ENCODE results near the gene TTLL5. TPM values are rescaled to one million over a fixed set of nuclear protein-coding genes. Genes with fewer than 3 reads are reported as not detected.

Gene TTLL5
- total RNA-seq, 1 donor from 2014 or later = 39.6 TPM

GRCh38 chr14:76002383-76002782, 341.3 kb downstream of the TTLL5 start:
- TF ChIP-seq, protein P1, sequence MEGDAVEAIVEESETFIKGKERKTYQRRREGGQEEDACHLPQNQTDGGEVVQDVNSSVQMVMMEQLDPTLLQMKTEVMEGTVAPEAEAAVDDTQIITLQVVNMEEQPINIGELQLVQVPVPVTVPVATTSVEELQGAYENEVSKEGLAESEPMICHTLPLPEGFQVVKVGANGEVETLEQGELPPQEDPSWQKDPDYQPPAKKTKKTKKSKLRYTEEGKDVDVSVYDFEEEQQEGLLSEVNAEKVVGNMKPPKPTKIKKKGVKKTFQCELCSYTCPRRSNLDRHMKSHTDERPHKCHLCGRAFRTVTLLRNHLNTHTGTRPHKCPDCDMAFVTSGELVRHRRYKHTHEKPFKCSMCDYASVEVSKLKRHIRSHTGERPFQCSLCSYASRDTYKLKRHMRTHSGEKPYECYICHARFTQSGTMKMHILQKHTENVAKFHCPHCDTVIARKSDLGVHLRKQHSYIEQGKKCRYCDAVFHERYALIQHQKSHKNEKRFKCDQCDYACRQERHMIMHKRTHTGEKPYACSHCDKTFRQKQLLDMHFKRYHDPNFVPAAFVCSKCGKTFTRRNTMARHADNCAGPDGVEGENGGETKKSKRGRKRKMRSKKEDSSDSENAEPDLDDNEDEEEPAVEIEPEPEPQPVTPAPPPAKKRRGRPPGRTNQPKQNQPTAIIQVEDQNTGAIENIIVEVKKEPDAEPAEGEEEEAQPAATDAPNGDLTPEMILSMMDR (conservative IDR thresholded peaks at IDR 0.05; ENCODE audit: low read depth, low read length) = no peak
- DNase-seq (ENCODE audit: low read depth) = no peak
- H3K4me3 ChIP-seq (ENCODE audit: low read depth, low read length) = no peak overlapping the region

Other genes starting within 250 kb of the TTLL5 start
- gene JDP2, start 233.2 kb upstream of the TTLL5 start, total RNA-seq = 16.6 and 33.4 TPM in 2 replicates
- gene BATF, start 138.8 kb upstream of the TTLL5 start, total RNA-seq = 0.94 TPM in 1 of 2 replicates, not detected in the other
- gene FLVCR2, start 82.6 kb upstream of the TTLL5 start, total RNA-seq = 0.07 and 0.75 TPM in 2 replicates
- 14.6 and 18.2 TPM in 2 replicates for gene ERG28, start 370 bp upstream of the TTLL5 start, total RNA-seq

Data from epithelial cell of proximal tubule (primary cell).